Measurements from ENCODE around the gene SPOUT1.
"Not testable (repeated sequence)": the region's sequence is repeated elsewhere in the genome, so short reads cannot be mapped to it uniquely, and the experiment has no call there.

Gene SPOUT1

GRCh38 chr9:128782669-128783068 is 46.9 kb downstream of the SPOUT1 start:
- Histone ChIP-seq H3K9me3 (ENCODE audit: control insufficient read depth, low read length) (no peaks in the 10 kb centered on the region), H3K9ac (ENCODE audit: low read length) (no peak overlapping the region), H3K4me3 (ENCODE audit: low read length) (no peak overlapping the region), H3K4me1 (ENCODE audit: control insufficient read depth, insufficient read depth, low read length) (peaks cover 3% of the 10 kb centered on the region), H3K36me3 (ENCODE audit: control insufficient read depth, insufficient read depth, low read length, severe bottlenecking) (no peaks in the 10 kb centered on the region), H3K27me3 (replicated peaks; ENCODE audit: control insufficient read depth, insufficient read depth, low read length) (no peaks in the 10 kb centered on the region)
- no peak for DNase-seq (ENCODE audit: low read depth)

GRCh38 chr9:128781187-128782070 is 48.2 kb downstream of the SPOUT1 start:
- no peaks in the 10 kb centered on the region for H3K36me3 ChIP-seq (ENCODE audit: control insufficient read depth, insufficient read depth, low read length, severe bottlenecking)
- no peaks in the 10 kb centered on the region for H3K27me3 ChIP-seq (replicated peaks; ENCODE audit: control insufficient read depth, insufficient read depth, low read length)
- H3K4me3 ChIP-seq (ENCODE audit: low read length): no peak overlapping the region
- DNase-seq (ENCODE audit: low read depth): no peak
- H3K4me1 ChIP-seq (ENCODE audit: control insufficient read depth, insufficient read depth, low read length): no peaks in the 10 kb centered on the region
- no peak overlapping the region for H3K9ac ChIP-seq (ENCODE audit: low read length)
- no peaks in the 10 kb centered on the region for H3K9me3 ChIP-seq (ENCODE audit: control insufficient read depth, low read length)

GRCh38 chr9:128780093-128780492 is 49.5 kb downstream of the SPOUT1 start:
- not testable (repeated sequence) for H3K9me3 ChIP-seq (ENCODE audit: control insufficient read depth, low read length); H3K4me3 ChIP-seq (ENCODE audit: low read length); H3K27me3 ChIP-seq (replicated peaks; ENCODE audit: control insufficient read depth, insufficient read depth, low read length); H3K4me1 ChIP-seq (ENCODE audit: control insufficient read depth, insufficient read depth, low read length); H3K9ac ChIP-seq (ENCODE audit: low read length); H3K36me3 ChIP-seq (ENCODE audit: control insufficient read depth, insufficient read depth, low read length, severe bottlenecking); DNase-seq (ENCODE audit: low read depth)

- Histone ChIP-seq H3K4me3 (ENCODE audit: low read length) (no peak overlapping the region), H3K9ac (ENCODE audit: low read length) (no peak overlapping the region), H3K36me3 (ENCODE audit: control insufficient read depth, insufficient read depth, low read length, severe bottlenecking) (no peaks in the 10 kb centered on the region), H3K9me3 (ENCODE audit: control insufficient read depth, low read length) (peaks cover 4% of the 10 kb centered on the region), H3K27me3 (replicated peaks; ENCODE audit: control insufficient read depth, insufficient read depth, low read length) (no peaks in the 10 kb centered on the region), H3K4me1 (ENCODE audit: control insufficient read depth, insufficient read depth, low read length) (peaks cover 10% of the 10 kb centered on the region)
- no peak for DNase-seq (ENCODE audit: low read depth)
Measured at GRCh38 chr9:128774804-128775203, 54.8 kb downstream of the SPOUT1 start.

GRCh38 chr9:128773049-128773448 is 56.5 kb downstream of the SPOUT1 start:
- no peak overlapping the region for H3K9ac ChIP-seq (ENCODE audit: low read length)
- H3K4me1 ChIP-seq (ENCODE audit: control insufficient read depth, insufficient read depth, low read length): peaks cover 10% of the 10 kb centered on the region
- no peaks in the 10 kb centered on the region for H3K27me3 ChIP-seq (replicated peaks; ENCODE audit: control insufficient read depth, insufficient read depth, low read length)
- DNase-seq (ENCODE audit: low read depth): no peak
- peaks cover 4% of the 10 kb centered on the region for H3K9me3 ChIP-seq (ENCODE audit: control insufficient read depth, low read length)
- no peaks in the 10 kb centered on the region for H3K36me3 ChIP-seq (ENCODE audit: control insufficient read depth, insufficient read depth, low read length, severe bottlenecking)
- no peak overlapping the region for H3K4me3 ChIP-seq (ENCODE audit: low read length)

GRCh38 chr9:128771745-128772519 is 57.7 kb downstream of the SPOUT1 start, which contains the start of gene ZER1:
TSS of gene ZER1 (minus strand) at chr9:128771927. CDS start at chr9:128755565, 16,362 bp downstream.
- Histone ChIP-seq H3K4me1 (ENCODE audit: control insufficient read depth, insufficient read depth, low read length) (peaks cover 10% of the 10 kb centered on the region), H3K9ac (ENCODE audit: low read length) (peak within 1 kb of the TSS; percentile 95)

GRCh38 chr9:128771094-128771721 is 58.4 kb downstream of the SPOUT1 start:
- H3K9ac ChIP-seq (ENCODE audit: low read length): peak overlapping the region; percentile 95
- peak; percentile 57 for DNase-seq (ENCODE audit: low read depth)
- no peaks in the 10 kb centered on the region for H3K27me3 ChIP-seq (replicated peaks; ENCODE audit: control insufficient read depth, insufficient read depth, low read length)
- peaks cover 10% of the 10 kb centered on the region for H3K4me1 ChIP-seq (ENCODE audit: control insufficient read depth, insufficient read depth, low read length)
- H3K9me3 ChIP-seq (ENCODE audit: control insufficient read depth, low read length): peaks cover 4% of the 10 kb centered on the region
- H3K36me3 ChIP-seq (ENCODE audit: control insufficient read depth, insufficient read depth, low read length, severe bottlenecking): peaks cover 5% of the 10 kb centered on the region
- H3K4me3 ChIP-seq (ENCODE audit: low read length): peak overlapping the region; percentile 99

More at GRCh38 chr9:128771745-128772519, 57.7 kb downstream of the SPOUT1 start, which contains the start of gene ZER1:
- peaks cover 5% of the 10 kb centered on the region for H3K36me3 ChIP-seq (ENCODE audit: control insufficient read depth, insufficient read depth, low read length, severe bottlenecking)
- DNase-seq (ENCODE audit: low read depth): peak; percentile 97
- peak within 1 kb of the TSS; percentile 99 for H3K4me3 ChIP-seq (ENCODE audit: low read length)
- no peaks in the 10 kb centered on the region for H3K27me3 ChIP-seq (replicated peaks; ENCODE audit: control insufficient read depth, insufficient read depth, low read length)
- peaks cover 4% of the 10 kb centered on the region for H3K9me3 ChIP-seq (ENCODE audit: control insufficient read depth, low read length)

- DNase-seq (ENCODE audit: low read depth): peak; percentile 11
- Histone ChIP-seq H3K9me3 (ENCODE audit: control insufficient read depth, low read length) (no peaks in the 10 kb centered on the region), H3K27me3 (replicated peaks; ENCODE audit: control insufficient read depth, insufficient read depth, low read length) (no peaks in the 10 kb centered on the region), H3K36me3 (ENCODE audit: control insufficient read depth, insufficient read depth, low read length, severe bottlenecking) (peaks cover 5% of the 10 kb centered on the region), H3K9ac (ENCODE audit: low read length) (peak overlapping the region; percentile 95), H3K4me1 (ENCODE audit: control insufficient read depth, insufficient read depth, low read length) (peaks cover 10% of the 10 kb centered on the region), H3K4me3 (ENCODE audit: low read length) (peak overlapping the region; percentile 99)
Measured at GRCh38 chr9:128770286-128771030, 59.1 kb downstream of the SPOUT1 start.
